Nephron (organoid): ENCODE measurements around the gene ABCA13.
A peak's percentile ranks its signal among the peaks of the same experiment; 100 is the strongest.

Experiments
- H3K27ac Mint-ChIP-seq, 3 experiments: 2 replicates each; pipeline ENCODE4 v1.8.0; 2020; ENCODE audit warnings: mixed read lengths in 3 of 3, mild to moderate bottlenecking in 2 of 3, moderate library complexity in 1 of 3
- H3K27me3 Mint-ChIP-seq: 2 replicates; pipeline ENCODE4 v1.8.0; 2021; ENCODE audit warnings: low read depth, mild to moderate bottlenecking, moderate library complexity, mixed read lengths
- H3K36me3 Mint-ChIP-seq: 2 replicates; pipeline ENCODE4 v1.8.0; 2020; ENCODE audit warnings: low read depth, mixed read lengths
- H3K4me1 Mint-ChIP-seq: 2 replicates; pipeline ENCODE4 v1.8.0; 2020; ENCODE audit warnings: mixed read lengths
- H3K4me3 Mint-ChIP-seq, 3 experiments: 2 replicates each; pipeline ENCODE4 v1.8.0; 2020; ENCODE audit warnings: mild to moderate bottlenecking in 3 of 3, mixed read lengths in 3 of 3, moderate library complexity in 2 of 3
- H3K9me3 Mint-ChIP-seq: 2 replicates; pipeline ENCODE4 v1.8.0; 2020; ENCODE audit warnings: mixed read lengths
- TF ChIP-seq, protein P1 (sequence below), 3 experiments: fragments of 200-600 bp; sonication (generic); IDR thresholded peaks; one replicate each; pipeline ENCODE4 v1.5.0; 2021; ENCODE audit warnings: antibody characterized with exemption in 3 of 3; ENCODE audit not compliant: unreplicated experiment in 3 of 3

ABCA13 gene

DNA sequence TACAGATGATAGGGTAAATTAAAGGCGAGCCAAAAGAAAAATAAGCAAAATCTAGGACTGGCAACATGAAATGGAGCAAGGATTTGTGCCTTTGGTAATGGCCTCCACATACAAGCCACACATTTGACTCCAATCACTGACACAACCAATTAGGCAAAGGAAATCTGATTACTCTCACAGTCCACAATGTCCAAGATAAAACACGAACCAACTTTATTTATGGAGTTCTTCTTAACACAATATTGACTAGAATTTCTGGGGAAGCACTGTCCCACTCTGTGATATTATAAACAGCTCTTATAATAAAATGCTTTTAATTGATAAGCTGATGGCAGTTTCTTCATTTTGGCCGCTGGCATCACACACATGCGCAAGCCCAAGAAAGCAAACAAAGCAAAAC is 334.2 kb downstream of the ABCA13 start:
- Mint-ChIP-seq H3K36me3 (no peaks in the 10 kb centered on the region), H3K27me3 (peaks cover 8% of the 10 kb centered on the region), H3K9me3 (no peaks in the 10 kb centered on the region), H3K27ac (no peak overlapping the region), H3K4me3 (no peak overlapping the region), H3K4me1 (no peaks in the 10 kb centered on the region)
- TF ChIP-seq, protein P1, sequence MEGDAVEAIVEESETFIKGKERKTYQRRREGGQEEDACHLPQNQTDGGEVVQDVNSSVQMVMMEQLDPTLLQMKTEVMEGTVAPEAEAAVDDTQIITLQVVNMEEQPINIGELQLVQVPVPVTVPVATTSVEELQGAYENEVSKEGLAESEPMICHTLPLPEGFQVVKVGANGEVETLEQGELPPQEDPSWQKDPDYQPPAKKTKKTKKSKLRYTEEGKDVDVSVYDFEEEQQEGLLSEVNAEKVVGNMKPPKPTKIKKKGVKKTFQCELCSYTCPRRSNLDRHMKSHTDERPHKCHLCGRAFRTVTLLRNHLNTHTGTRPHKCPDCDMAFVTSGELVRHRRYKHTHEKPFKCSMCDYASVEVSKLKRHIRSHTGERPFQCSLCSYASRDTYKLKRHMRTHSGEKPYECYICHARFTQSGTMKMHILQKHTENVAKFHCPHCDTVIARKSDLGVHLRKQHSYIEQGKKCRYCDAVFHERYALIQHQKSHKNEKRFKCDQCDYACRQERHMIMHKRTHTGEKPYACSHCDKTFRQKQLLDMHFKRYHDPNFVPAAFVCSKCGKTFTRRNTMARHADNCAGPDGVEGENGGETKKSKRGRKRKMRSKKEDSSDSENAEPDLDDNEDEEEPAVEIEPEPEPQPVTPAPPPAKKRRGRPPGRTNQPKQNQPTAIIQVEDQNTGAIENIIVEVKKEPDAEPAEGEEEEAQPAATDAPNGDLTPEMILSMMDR (IDR thresholded peaks at IDR 0.05; ENCODE audit: unreplicated experiment in 3 of 3), result no peak

DNA sequence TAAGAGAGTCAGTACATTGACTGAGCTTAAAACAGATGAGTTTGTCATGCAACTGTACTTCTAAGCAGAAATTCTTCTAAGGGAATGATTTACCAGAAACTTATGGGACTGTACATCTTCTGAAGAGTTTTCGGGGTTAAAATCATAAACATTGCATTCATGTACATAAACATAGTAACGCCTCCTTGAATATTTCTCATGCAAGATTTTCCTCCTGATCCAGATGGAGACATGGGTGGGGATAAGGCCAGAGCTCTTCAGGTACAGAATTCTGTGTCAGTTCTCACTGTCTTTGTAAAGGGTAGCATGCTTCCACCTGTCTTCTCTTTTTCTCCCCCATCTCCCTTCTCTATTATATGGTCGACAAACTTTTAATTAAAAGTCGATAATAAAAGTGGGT is 335.3 kb downstream of the ABCA13 start:
- Mint-ChIP-seq H3K4me1 (peaks cover 8% of the 10 kb centered on the region), H3K4me3 (no peak overlapping the region), H3K9me3 (no peaks in the 10 kb centered on the region), H3K27me3 (peaks cover 10% of the 10 kb centered on the region), H3K36me3 (no peaks in the 10 kb centered on the region), H3K27ac (no peak overlapping the region)
- TF ChIP-seq, protein P1 (IDR thresholded peaks at IDR 0.05; ENCODE audit: unreplicated experiment in 3 of 3), result no peak

DNA sequence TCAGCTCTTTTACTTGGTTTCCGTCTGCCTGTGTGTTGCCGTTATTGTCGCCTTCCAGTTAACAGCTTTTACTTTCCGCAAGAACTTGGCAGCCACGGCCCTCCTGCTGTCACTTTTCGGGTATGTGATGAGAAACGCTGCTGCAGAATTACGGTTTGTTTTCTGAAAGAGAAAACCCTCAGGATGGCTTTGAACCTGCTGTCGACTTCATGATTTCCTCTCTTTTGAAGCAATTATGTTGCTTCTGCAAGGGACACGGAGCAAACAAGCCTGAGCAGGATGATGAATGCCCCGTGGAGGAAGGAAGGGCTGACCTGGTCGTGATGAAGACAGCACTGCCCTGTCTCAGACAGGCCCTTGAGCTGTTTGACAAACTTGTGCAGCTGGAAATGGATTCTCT is 339.8 kb downstream of the ABCA13 start:
- H3K4me1 Mint-ChIP-seq, result peaks cover 8% of the 10 kb centered on the region
- H3K9me3 Mint-ChIP-seq, result no peaks in the 10 kb centered on the region
- H3K4me3 Mint-ChIP-seq, result peak overlapping the region in 1 of 3 experiments; percentile 40
- no peaks in the 10 kb centered on the region for H3K36me3 Mint-ChIP-seq
- H3K27ac Mint-ChIP-seq, result no peak overlapping the region
- peaks cover 10% of the 10 kb centered on the region for H3K27me3 Mint-ChIP-seq
- TF ChIP-seq, protein P1 (IDR thresholded peaks at IDR 0.05; ENCODE audit: unreplicated experiment in 3 of 3), result no peak

DNA sequence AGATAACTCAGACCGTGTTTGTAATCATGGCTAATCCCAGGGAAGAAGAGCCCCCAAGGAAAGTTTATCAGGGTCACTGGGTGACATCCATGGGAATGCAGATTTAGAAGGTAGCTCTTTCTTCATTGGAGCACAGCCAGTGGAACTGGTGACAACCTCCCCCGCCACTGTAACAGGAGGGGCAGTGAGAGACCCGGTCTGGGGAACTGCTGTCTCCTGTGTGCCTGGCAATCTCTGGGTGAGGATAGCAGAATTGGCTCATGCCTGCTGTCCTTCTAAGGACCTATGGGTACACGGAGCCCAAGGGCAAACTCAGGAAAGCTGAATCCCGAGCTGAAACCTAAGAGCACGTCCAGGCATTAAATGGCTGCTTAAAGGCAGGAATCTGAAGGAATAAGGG is 341.6 kb downstream of the ABCA13 start:
- H3K27me3 Mint-ChIP-seq, result peaks cover 10% of the 10 kb centered on the region

GRCh38 chr7:48515171-48515570 is 343.9 kb downstream of the ABCA13 start:
- H3K27me3 Mint-ChIP-seq, result peaks cover 7% of the 10 kb centered on the region
- no peaks in the 10 kb centered on the region for H3K36me3 Mint-ChIP-seq
- no peak overlapping the region for H3K27ac Mint-ChIP-seq
- H3K9me3 Mint-ChIP-seq, result no peaks in the 10 kb centered on the region
- H3K4me1 Mint-ChIP-seq, result peaks cover 8% of the 10 kb centered on the region
- no peak overlapping the region for H3K4me3 Mint-ChIP-seq
- TF ChIP-seq, protein P1 (IDR thresholded peaks at IDR 0.05; ENCODE audit: unreplicated experiment in 3 of 3), result no peak

More for the DNA sequence above, 341.6 kb downstream of the ABCA13 start:
- TF ChIP-seq, protein P1 (IDR thresholded peaks at IDR 0.05; ENCODE audit: unreplicated experiment in 3 of 3), result no peak
- H3K4me1 Mint-ChIP-seq, result peaks cover 8% of the 10 kb centered on the region
- no peak overlapping the region for H3K4me3 Mint-ChIP-seq
- no peaks in the 10 kb centered on the region for H3K9me3 Mint-ChIP-seq
- no peaks in the 10 kb centered on the region for H3K36me3 Mint-ChIP-seq
- no peak overlapping the region for H3K27ac Mint-ChIP-seq

DNA sequence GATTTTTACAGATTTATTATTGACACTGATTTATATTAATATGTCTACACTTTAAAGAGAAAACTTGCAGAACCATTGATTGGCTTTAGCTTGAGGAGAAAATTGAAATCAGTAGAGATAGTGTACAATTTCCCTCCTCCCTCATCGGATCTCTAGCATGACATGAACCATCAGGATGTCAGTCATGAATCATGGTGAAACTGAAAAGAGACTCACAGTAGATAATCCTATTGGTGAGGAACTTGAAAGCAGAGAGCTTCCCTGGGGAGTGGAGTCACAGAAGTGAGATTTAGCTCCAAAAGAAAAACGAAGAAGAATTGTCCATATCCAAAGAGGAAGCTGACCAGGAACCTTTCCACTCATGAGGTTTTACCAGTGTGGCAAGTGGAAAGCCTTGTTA is 346.8 kb downstream of the ABCA13 start:
- TF ChIP-seq, protein P1 (IDR thresholded peaks at IDR 0.05; ENCODE audit: unreplicated experiment in 3 of 3), result no peak
- H3K4me3 Mint-ChIP-seq, result no peak overlapping the region
- no peaks in the 10 kb centered on the region for H3K36me3 Mint-ChIP-seq
- H3K27ac Mint-ChIP-seq, result no peak overlapping the region
- H3K9me3 Mint-ChIP-seq, result no peaks in the 10 kb centered on the region
- H3K4me1 Mint-ChIP-seq, result no peaks in the 10 kb centered on the region
- no peaks in the 10 kb centered on the region for H3K27me3 Mint-ChIP-seq
